GM23248 (cell line): ENCODE results near the gene RPS6KA5.

Experiments used
- EZH2 ChIP-seq: fragments of 200-600 bp; sonication (generic); IDR thresholded peaks from 2 replicates; pipeline ENCODE4 v1.6.1; 2018; ENCODE audit warnings: antibody characterized with exemption, mild to moderate bottlenecking; ENCODE audit not compliant: insufficient read depth, poor library complexity, severe bottlenecking
- EZH2phosphoT487 ChIP-seq: fragments of 200-600 bp; sonication (generic); IDR thresholded peaks from 2 replicates; pipeline ENCODE4 v1.6.1; 2018; ENCODE audit warnings: antibody characterized with exemption, moderate library complexity, mild to moderate bottlenecking, low read depth; ENCODE audit not compliant: insufficient read depth

GRCh38 chr14:91012045-91012444 lies 48.4 kb downstream of the RPS6KA5 start:
- TF ChIP-seq EZH2 (no peak), EZH2phosphoT487 (no peak)
